ENCODE results near the gene OGA. TPM values are rescaled to one million over a fixed set of nuclear protein-coding genes. Genes with fewer than 3 reads are reported as not detected.
A peak's percentile ranks its signal among the peaks of the same experiment; 100 is the strongest.
"Not testable (repeated sequence)": the region's sequence is repeated elsewhere in the genome, so short reads cannot be mapped to it uniquely, and the experiment has no call there.

Gene OGA
- total RNA-seq, 1 donor from 2014 or later: 49.9 TPM

DNA sequence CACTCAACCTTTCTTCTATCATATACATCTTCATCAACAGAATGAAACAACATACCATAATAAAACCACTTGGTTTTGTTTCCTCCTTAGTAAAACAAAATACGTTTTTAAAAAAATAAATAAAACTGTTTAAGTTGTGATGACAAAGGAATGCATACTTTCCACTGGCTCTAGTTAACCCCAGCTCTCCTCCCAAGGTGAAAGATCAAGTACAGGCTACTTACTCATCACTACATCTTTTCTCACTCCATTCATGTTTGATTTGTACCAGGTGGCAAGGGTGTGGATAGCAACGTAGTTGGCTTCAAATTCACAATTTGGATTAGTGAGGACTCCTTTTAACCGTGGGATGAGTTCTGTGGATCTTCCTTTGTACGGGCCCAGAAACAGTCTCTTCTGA, 14.7 kb downstream of the OGA start:
- DNase-seq (ENCODE audit: low read depth in 2 of 2): no peak

DNA sequence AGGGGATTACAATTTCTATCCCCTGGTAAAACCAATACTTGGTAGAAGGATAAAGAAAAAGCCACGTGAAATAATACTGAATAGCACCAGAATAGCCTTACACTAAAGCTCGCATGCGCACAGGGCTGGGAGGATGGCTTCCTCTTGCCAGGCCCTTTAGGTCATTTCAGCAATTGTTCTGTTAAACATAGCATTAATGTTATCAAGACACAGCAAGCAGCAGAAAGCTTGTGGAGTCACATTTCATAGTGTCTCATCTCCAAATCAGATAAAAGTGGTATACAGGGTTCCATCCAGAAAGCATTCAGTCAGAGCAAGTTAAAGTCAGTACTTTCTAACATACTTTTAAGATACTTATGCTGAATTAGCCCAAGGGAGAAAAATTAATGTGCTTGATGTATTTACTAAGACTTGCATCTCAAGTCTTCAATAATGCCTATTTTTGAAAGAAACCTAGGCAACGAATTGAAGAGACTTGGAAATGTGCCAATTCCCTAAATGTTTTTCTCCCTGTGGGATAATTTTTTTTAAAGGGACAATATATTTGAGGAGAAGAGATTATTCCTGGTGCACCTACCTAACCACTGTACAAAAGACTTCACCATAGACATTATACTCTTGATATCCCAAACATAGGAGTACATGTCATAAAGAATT, 20.7 kb downstream of the OGA start:
- DNase-seq (ENCODE audit: low read depth in 2 of 2): no peak

DNA sequence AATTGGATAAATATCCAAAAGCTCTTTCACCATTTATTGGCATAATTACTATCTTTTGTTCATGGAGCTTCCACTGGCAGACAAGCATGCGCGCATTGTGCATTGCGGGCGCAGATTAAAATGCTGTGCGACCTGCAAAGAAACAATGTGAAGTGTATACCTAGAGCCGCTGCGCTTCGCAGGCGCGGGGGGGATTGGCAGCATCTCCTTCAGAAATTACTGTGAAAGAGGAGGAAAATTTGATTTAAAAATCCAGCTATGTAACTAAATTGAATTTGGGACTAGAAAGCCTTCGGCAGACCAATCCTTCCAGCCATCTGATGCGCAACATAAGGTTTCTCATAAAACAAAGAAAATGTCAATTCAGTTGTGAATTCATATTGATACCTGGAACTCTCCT, 24.7 kb downstream of the OGA start:
- DNase-seq (ENCODE audit: low read depth in 2 of 2): no peak

DNA sequence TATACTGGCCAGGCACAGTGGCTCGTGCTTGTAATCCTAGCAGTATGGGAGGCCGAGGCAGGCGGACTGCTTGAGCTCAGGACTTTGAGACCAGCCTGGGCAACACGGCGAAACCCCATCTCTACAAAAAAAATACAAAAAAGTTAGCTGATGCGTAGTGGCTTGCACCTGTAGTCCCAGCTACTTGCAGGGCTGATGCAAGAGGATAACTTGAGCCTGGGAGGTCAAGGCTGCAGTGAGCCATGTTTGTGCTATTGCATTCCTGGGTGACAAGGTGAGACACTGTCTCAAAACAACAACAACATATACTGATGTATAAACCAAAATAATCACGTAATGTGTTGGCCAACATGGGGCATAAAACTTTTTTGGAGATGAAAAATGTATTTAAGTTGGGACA, 28.6 kb downstream of the OGA start:
- no peak for DNase-seq (ENCODE audit: low read depth in 2 of 2)

DNA sequence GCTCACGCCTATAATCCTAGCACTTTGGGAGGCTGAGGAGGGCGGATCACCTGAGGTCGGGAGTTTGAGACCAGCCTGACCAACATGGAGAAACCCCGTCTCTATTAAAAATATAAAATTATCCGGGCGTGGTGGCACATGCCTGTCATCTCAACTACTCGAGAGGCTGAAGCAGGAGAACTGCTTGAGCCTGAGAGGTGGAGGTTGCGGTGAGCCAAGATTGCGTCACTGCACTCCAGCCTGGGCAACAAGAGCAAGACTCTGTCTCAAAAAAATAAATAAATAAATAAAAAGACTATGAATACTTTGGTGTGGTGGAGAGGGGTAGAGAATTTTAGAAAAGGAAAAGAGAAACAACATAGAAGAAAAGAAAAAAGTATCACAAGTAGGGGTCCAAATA, 29.0 kb downstream of the OGA start:
- DNase-seq (ENCODE audit: low read depth in 2 of 2): not testable (repeated sequence)

DNA sequence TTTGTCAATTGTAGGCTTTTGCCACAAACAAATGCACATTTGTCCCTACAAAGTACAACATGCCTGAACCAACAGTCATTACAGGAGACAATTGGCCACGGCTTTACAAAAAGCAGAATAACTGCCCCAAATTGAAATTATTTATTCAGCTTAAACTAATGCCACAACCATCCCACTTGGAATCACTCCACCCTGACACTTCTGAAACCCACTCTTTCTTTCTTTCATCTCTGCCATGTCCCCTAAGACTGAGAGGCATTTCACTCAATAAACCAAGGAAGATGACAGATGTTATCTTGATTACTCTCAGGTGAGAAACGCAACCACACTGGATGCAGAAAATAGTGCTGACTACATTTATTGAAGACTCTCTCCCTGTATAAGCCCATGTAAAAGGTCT, 32.4 kb downstream of the OGA start:
- no peak for DNase-seq (ENCODE audit: low read depth in 2 of 2)

DNA sequence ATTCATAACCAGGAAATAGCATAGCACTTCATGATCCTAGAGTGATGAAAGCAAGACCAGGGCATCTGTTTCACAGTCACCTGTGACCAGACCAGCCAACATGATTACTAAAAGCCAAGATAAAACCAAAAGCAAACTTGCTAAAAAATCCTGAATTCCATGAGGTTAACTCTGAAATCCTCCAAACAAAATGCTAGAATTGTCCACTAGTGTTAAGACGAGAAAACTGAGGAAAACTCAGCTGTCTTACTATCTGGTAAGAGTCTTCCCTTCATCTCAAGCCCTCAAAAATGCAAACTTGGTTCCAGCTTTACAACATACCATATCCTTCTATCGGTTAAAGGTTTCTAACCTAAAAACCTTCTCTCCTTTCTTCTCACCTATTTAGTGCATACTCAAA, 33.7 kb downstream of the OGA start:
- DNase-seq (ENCODE audit: low read depth in 2 of 2): no peak

DNA sequence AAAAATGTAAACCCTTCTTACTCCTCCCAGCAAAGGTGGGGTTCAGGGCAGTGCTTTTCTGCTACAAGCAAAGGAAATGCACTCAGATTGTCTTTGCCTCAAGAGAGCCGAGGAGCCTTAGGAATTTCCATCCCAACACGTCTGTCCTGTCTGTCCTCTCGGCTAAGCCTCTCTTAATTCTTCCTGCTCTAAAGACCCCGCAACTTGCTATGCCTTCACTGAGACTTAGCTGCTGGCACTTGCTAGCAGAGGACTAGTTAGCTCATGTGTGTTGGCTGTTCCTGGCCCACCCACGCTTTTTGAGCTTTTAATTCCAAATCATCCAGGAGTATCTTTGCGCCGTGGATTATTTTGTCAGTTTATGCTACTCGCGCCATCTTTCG, 34.5 kb downstream of the OGA start:
- DNase-seq (ENCODE audit: low read depth in 2 of 2): peak in 1 of 2 donors; percentile 5

DNA sequence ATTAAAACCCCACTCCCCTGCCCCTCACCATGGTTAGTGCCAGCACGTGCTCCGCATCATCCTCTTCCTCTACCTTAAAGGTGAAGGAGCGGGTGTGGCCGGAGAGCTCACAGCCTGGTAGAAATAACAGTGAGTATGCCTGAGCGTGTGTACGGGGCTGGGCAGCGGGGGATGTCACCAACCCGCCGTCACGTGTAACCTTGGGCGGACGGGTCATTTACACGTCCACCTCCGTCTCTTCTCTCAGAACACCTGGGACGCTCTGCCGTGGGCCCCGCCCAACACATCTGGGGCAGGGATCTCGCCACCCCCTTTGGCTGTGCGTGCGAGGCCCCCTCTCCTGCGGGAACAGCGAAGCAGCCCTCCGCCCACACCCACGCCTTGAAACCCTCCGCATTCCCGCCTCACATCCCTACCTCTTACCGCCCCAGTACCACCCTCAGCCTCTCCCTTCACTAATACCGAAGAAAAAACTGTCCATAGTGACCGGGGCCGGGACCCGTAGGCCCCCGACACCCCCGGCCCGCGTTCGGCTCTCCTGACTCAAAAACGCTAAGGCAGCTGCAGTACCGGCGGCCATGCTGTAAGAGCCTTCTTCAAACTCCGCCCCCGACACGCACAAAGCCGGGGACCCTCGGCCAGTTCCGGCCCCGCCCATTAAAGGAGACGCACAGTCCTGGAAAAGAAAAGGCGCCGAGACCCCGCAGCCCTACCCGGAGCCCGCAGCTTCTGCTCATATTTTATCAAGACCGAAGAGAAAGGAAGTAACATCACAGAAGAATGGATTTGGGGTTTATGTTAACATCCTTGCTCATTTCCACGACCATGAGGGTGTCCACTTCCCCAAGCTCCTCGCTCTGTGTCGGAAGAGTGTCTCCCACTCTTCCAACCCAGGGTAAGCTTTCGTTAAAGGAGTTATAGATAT, 35.2 kb downstream of the OGA start, which contains the start of gene NPM3:
Gene NPM3, minus strand, starts transcription at position 636 of the 925 bp plus-strand sequence. Its CDS starts 56 bp downstream, at position 580.
- peak; percentile 36 to 79 for DNase-seq (ENCODE audit: low read depth in 2 of 2)

DNA sequence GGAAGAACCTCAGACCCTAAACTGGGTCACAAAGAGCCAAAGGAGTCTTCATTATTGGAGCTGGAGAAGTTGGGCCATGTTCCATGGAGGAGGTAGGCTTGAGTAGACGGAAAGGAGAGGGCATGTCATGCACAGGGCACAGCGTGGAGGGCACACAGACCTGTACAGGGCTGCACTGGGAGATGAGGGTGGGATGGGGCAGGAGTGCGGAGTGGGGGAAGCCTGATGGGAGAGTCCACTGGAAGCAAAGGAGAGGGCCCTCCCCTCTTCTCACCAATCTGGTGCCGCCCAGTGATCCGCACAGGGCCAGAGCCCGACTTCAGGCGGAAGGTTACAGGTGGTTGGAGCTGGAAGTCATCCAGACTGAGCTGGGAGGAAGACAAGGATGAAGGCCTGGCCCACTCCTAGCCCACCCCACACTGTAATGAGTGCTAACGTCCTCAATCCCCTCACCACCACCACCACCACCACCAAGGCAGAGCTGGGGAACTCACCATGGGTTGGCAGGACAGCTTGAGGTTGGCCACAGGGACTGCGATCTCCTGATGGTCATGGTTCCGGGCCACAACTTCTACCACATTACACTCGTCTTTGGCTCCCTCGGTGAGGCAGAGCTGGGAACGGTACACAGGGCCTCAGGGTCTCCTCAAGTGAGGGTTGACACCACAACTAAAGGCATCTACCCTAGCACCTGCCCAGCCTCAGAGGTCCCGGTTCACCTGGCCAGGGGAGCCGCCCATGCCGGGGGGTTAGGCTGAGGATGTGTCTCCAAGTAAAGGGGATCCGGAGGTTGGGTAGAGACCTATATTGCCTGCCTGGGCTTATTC, 36.0 kb downstream of the OGA start:
- no peak for DNase-seq (ENCODE audit: low read depth in 2 of 2)

DNA sequence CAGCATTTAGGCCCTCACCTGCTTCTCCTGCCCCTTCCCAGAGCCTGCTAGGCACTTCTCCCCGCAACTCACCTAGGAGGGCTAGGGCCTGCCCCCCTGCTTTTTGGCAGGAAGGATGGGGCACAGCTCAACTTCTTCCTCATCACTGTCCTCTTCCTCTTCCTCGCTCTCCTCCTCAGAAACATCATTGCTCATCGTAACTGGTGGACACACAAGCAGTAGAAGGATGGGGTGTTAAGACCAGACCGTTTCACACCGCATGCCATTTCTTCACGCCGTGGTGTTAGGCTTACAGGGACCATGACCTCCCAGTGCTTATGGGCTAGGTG, 36.6 kb downstream of the OGA start:
- DNase-seq (ENCODE audit: low read depth in 2 of 2): no peak

DNA sequence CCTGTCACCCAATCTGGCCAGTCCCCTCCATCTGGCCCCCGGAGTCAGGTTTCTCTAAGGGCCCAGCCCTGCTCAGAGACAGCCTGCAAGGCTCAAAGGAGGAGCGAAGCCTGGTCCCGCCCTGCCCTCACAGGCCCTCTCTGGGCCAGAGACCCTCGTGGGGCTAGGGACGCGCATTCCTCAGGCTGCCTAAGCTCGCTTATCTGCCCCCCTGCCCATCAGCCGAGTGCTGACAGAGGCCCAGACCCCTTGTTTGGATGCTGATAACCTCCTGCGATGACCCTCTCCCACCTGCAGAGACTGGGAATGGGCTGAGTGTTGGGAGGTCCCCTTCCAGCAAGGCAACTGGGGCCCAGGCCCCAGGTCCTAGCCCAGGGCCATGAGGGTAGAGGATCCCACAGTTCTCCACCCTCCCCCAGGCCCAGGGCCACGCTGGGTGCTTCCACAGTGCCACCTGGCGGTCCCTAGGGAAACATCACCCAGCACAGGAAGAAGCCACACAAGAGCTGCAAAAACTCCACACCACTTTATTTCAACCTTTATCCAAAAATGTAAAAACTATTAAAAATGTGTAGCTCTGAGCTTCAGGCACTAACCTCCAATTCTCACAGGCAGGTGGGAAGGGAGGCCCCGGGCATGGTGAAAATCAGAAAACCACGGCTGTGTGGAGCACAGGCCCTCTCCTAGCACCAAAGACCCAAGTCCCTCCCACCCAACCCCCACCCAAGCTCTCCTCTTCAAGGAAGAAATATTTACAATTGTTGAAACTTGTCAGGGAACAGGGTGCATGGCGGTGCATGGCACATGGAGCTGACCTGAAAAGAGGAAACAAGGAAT, 37.2 kb downstream of the OGA start:
- peak; percentile 26 to 59 for DNase-seq (ENCODE audit: low read depth in 2 of 2)

DNA sequence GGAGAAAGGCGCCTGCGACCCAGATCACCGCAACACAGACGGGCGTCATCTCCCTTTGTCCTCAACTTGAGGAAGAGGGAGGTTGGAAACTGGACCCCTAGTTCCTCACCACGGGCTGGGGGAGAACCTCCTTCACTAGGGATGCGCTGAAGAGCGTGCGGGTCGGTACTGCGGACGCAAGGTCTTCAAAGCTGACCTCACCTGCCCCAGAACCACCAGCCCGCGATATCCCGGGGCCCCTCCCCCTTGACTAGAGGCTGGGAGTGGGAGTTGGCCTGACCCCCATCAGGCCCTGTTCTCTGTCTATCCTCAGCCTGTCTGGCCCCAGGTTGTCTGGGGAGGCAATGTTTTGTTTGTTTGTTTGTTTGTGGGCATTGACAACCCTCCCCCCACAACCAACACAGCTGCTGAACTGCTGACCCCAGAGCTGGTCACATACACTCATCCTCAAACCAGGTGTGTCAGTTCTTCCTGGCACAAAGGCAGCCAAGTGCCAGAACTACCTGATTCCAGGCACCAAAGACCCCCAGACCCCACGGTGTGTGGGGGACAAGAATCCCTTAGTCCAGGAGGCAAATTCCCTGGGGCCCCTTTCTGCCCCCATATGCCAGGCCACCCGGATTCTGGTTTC, 37.9 kb downstream of the OGA start:
- DNase-seq (ENCODE audit: low read depth in 2 of 2): no peak

DNA sequence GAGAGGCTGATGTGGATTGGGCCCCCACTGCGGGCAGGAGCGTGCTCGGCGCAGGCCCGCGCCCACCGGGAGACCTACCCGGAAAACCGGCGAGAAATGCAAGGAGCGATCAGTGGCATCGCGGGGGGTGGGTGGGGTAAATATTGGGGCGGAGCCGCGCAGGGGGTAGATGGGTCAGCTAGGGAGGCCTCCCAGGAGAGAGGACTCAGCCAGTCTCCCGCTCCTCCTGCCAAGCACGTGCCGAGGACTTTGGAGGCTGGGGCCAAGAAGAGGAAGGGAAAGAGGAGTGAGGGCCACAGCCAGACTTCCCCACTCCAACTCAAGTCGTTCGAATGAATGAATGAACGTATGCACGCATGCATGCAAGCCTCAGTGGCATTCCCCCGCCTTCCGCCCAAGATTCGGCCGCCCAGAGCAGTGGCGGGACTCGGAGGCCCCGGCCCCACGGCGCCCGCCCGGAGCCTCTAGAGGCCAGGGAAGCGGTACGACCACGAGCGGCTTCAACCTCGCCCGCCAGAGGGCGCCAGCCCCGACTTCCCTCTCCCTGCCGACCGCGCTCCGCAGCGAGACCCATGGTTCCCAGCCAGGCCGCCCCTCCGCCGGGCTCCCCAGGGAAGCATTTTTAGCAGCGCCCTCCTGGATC, 38.6 kb downstream of the OGA start:
- peak; percentile 38 to 71 for DNase-seq (ENCODE audit: low read depth in 2 of 2)

DNA sequence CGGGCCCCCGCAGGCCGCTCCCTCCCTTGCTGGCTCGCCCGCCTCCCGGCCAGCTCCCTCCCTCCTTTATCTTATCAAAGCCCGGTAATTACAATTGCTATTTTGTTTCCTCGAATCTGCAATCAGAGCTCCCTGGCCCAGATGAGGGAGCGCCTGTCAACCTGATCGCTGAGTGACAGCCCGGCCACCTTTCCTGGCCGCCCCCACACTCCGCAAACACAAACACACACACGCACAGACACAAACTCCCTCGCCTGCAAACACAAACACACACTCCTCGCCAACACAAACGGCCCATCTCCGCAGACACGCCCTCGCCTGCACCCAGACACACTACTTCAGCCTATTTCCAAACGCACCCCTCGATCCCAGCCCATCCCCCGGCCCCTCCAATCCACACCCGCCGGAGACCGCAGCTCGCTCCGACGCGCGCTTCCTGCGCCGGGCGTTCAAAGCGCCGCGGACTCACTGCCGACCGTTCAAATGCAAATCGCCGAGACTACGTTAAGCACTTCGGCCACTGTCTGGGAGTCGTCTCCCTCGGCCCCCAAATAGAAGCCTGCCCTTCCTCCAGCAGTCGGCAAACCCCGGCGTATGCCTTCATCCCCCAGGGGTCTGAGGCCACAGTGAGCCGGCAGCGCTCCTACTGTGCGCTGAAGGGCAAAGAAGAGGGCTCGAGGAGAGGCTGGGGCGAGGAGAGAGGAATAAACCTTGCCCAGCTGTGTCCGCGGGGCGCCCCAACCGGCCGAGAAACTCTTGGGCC, 39.3 kb downstream of the OGA start:
- DNase-seq (ENCODE audit: low read depth in 2 of 2): peak; percentile 6 to 51

DNA sequence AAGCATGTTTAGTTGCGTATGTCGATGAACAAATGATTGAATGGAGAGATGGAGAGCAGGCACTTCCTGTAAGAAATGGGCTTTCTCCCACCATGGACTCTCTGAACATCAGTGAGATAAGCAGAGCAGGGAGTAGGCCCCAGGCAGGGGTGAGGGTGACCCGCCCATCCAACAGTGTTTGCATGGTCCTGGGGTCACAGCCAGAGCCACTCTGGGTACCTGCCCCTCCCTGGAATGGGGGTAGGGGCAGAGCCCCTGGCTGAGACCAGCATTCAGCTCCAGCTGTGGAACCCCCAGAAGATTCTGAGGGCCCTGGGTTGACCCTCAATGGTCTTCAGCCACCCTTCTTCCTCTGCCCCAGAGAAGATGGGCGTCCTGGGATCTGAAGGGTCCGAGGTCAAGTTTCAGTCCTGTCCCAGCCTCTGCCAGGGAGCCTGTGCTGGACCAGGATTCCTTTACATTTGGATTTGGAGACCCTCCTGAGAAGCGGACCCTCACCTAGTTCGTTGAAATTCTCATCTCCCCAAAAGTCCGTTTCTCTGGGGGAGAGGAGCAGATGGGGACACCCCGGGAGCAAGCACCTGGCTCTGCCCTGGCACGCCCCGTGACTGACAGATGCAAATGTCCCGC, 40.0 kb downstream of the OGA start:
- DNase-seq (ENCODE audit: low read depth in 2 of 2): no peak

DNA sequence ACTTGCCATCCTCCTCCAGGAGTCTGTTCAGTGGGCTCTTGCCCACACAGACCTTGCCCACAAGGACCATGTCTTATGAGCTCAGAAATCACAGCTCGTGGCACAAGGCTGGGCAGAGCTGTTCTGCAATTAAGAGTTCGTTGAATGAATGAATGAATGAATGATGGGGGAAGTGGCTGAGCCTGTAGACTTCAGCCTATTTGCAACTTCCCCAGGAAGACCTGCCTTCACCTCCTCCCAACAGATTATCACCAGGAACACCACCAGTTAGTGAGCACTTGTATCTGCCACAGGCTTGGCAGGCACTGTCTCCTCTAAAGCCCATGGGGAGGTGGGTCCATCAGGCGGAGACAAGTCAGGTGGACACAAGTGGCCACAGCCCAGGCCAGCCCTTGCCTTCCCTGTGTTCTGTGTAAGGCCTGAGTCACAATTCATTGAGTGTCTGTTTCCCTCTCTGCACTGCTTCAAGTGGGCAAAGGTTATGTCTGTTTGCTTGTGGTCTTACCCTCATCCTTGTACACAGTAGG, 40.6 kb downstream of the OGA start:
- DNase-seq (ENCODE audit: low read depth in 2 of 2): no peak

DNA sequence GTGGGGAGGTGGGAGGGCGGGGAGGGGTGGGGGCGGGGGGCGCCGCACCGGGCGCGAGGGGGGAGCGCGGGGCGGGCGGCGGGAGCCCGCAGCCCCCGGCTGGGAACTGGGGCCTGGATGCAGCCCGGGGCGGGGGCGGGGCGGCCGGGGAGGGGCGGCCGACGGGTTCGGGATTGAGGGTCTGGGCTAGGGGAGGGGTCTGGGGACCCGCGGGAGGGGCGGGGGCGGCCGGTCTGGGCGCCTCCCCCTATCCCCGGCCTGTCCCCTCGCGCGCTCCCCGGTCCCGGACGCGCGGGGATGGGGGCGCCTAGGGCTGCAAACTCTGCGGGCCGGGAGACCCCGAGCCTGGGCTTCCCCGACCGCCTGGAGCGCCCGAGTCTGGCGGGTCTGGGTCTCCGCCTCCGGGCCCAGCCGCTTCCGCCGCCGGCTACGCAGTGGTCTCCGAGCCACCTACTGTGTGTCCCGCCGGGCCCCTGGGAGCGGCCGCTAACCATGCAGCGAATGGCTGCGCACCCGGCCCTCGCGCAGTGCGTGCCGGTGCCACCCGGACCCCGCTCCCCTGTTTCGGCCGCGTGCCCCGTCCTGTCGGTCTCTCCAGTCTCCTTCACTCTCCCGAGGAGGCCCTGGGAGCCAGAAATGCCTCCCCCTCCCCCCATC, 42.0 kb downstream of the OGA start:
- no peak for DNase-seq (ENCODE audit: low read depth in 2 of 2)

Data from dermis microvascular lymphatic vessel endothelial cell (primary cell).